ENCODE data around the gene MUC5B. TPM values are rescaled to one million over a fixed set of nuclear protein-coding genes. Genes with fewer than 3 reads are reported as not detected.
A peak's percentile ranks its signal among the peaks of the same experiment; 100 is the strongest.

The MUC5B gene
- total RNA-seq, 1 experiment from 2014 or later, result 1.6 TPM

DNA sequence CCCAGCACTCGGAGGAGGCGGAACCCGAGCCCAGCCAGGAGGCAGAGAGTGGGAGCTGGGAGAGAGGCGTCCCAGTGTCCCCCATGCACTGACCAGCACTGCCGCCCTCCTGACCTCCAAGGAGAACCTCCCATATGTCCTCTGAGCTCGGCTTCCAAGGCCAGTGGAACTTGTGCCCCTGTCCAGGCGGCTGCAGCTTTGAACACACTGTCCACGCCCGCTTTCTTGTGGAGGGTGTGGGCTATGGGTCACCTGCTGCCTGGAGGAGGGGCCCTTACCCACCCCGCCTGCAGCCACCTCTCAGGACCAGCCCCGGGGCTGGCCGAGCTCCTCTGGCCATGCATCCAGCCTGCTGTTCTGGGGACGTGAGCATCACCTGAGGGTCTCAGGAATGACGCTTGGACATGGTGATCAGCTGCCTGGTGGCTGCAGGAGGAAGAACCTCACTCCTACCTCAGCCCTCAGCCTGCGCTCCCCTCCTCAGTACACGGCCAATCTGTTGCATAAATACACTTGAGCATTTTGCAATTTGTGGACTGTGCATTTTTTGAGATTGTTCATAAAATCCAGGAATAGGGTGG, 22.2 kb upstream of the MUC5B start:
- no peaks in the 10 kb centered on the region for H3K9me3 Mint-ChIP-seq
- H3K27me3 Mint-ChIP-seq (ENCODE audit: low read depth), result no peaks in the 10 kb centered on the region
- H3K4me3 Mint-ChIP-seq, result no peak overlapping the region
- ChIA-PET CTCF (interaction anchor here (0.8 to 1.7 kb wide), 3 partner anchors 23 to 314 kb away, joined by 3 to 5 read pairs (median 3); no protein-coding TSS in a partner anchor), POLR2A (no interaction called here)
- DNase-seq (ENCODE audit: low spot score), result peak; percentile 8
- H3K36me3 Mint-ChIP-seq, result no peaks in the 10 kb centered on the region
- no peak overlapping the region for H3K27ac Mint-ChIP-seq
- no peaks in the 10 kb centered on the region for H3K4me1 Mint-ChIP-seq
- TF ChIP-seq, protein P1, sequence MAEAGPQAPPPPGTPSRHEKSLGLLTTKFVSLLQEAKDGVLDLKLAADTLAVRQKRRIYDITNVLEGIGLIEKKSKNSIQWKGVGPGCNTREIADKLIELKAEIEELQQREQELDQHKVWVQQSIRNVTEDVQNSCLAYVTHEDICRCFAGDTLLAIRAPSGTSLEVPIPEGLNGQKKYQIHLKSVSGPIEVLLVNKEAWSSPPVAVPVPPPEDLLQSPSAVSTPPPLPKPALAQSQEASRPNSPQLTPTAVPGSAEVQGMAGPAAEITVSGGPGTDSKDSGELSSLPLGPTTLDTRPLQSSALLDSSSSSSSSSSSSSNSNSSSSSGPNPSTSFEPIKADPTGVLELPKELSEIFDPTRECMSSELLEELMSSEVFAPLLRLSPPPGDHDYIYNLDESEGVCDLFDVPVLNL (CRISPR knock-in tag; IDR thresholded peaks at IDR 0.05; ENCODE audit: borderline replicate concordance, low read depth), result no peak
- TF ChIP-seq NR1H2 (CRISPR knock-in tag; IDR thresholded peaks at IDR 0.05) (no peak), JAZF1 (CRISPR knock-in tag; IDR thresholded peaks at IDR 0.05) (no peak)
- TF ChIP-seq, protein P2, sequence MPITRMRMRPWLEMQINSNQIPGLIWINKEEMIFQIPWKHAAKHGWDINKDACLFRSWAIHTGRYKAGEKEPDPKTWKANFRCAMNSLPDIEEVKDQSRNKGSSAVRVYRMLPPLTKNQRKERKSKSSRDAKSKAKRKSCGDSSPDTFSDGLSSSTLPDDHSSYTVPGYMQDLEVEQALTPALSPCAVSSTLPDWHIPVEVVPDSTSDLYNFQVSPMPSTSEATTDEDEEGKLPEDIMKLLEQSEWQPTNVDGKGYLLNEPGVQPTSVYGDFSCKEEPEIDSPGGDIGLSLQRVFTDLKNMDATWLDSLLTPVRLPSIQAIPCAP (CRISPR knock-in tag; IDR thresholded peaks at IDR 0.05), result no peak
- ATAC-seq, result no peak

DNA sequence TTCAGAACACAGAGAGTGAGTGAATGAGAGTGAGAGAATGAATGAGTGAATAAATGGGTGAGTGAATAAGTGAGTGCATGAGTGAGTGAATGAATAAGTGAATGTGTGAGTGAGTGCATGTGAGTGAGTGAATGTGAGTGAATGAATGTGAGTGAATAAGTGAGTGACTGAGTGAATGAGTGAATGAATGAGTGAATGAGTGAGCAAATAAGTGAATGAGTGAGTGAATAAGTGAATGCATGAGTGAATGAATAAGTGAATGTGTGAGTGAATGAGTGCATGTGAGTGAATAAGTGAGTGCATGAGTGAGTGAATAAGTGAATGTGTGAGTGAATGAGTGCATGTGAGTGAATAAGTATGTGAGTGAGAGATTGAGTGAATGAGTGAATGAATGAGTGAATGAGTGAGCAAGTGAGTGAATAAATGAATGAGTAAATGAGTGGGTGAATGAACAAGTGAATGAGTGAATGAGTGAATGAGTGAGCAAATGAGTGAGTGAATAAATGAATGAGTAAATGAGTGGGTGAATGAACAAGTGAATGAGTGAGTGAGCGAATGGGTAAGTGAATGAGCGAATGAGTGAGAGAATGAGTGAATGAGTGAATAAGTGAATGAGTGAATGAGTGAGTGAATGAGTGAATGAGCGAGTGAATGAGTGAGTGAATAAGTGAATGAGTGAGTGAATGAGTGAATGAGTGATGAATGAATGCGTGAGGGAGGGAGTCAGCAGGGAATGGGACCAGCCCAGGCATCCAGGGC, 21.3 kb upstream of the MUC5B start:
- no peak for ATAC-seq
- H3K27me3 Mint-ChIP-seq (ENCODE audit: low read depth), result no peaks in the 10 kb centered on the region
- CTCF ChIA-PET, result interaction anchor here (1.3 kb wide), 1 partner anchor 26 kb away, joined by 4 read pairs; no protein-coding TSS in a partner anchor
- no peak for DNase-seq (ENCODE audit: low spot score)
- no peaks in the 10 kb centered on the region for H3K4me1 Mint-ChIP-seq
- no peaks in the 10 kb centered on the region for H3K9me3 Mint-ChIP-seq
- H3K36me3 Mint-ChIP-seq, result no peaks in the 10 kb centered on the region
- no peak overlapping the region for H3K27ac Mint-ChIP-seq
- TF ChIP-seq ZNF317 (CRISPR knock-in tag; IDR thresholded peaks at IDR 0.05; ENCODE audit: borderline replicate concordance, low read depth) (no peak), FOXK1 (CRISPR knock-in tag; IDR thresholded peaks at IDR 0.05) (no peak), NR3C1 (CRISPR knock-in tag; conservative IDR thresholded peaks at IDR 0.05; ENCODE audit: low read depth) (no peak), ZNF121 (CRISPR knock-in tag; IDR thresholded peaks at IDR 0.05) (no peak), CREM (CRISPR knock-in tag; IDR thresholded peaks at IDR 0.05) (no peak), CBFB (CRISPR knock-in tag; IDR thresholded peaks at IDR 0.05; ENCODE audit: low read depth) (no peak)
- TF ChIP-seq, protein P3, sequence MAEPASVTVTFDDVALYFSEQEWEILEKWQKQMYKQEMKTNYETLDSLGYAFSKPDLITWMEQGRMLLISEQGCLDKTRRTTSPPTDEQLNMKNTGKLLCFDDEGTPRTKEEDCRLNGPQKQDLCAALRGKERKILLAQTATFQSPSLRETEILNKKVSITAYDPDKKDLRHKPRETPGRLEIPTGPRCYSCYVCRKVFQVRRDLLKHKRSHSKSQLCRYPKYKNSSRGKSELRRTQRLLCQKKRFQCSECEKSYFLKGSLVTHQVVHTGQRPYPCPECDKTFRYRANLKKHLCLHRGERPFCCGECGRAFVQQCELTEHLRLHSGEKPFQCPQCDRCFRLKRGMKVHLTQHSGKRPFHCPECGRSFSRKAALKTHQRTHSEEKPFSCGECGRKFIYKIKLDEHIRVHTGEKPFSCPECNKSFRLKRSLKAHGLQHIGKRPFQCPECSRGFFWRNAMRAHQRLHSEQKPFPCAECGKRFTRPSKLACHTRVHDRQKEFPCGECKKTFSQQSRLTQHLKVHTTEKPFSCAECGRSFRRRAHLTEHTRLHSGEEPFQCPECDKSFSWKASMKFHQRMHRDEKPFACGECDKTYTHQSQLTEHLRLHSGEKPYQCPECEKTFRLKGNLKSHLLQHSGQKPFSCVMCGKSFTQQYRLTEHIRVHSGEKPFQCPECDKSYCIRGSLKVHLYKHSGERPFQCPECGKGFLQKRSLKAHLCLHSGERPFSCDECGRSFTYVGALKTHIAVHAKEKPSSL (CRISPR knock-in tag; conservative IDR thresholded peaks at IDR 0.05), result no peak
- TF ChIP-seq, protein P4, sequence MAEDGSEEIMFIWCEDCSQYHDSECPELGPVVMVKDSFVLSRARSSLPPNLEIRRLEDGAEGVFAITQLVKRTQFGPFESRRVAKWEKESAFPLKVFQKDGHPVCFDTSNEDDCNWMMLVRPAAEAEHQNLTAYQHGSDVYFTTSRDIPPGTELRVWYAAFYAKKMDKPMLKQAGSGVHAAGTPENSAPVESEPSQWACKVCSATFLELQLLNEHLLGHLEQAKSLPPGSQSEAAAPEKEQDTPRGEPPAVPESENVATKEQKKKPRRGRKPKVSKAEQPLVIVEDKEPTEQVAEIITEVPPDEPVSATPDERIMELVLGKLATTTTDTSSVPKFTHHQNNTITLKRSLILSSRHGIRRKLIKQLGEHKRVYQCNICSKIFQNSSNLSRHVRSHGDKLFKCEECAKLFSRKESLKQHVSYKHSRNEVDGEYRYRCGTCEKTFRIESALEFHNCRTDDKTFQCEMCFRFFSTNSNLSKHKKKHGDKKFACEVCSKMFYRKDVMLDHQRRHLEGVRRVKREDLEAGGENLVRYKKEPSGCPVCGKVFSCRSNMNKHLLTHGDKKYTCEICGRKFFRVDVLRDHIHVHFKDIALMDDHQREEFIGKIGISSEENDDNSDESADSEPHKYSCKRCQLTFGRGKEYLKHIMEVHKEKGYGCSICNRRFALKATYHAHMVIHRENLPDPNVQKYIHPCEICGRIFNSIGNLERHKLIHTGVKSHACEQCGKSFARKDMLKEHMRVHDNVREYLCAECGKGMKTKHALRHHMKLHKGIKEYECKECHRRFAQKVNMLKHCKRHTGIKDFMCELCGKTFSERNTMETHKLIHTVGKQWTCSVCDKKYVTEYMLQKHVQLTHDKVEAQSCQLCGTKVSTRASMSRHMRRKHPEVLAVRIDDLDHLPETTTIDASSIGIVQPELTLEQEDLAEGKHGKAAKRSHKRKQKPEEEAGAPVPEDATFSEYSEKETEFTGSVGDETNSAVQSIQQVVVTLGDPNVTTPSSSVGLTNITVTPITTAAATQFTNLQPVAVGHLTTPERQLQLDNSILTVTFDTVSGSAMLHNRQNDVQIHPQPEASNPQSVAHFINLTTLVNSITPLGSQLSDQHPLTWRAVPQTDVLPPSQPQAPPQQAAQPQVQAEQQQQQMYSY (CRISPR knock-in tag; IDR thresholded peaks at IDR 0.05), result no peak
- TF ChIP-seq, protein P5, sequence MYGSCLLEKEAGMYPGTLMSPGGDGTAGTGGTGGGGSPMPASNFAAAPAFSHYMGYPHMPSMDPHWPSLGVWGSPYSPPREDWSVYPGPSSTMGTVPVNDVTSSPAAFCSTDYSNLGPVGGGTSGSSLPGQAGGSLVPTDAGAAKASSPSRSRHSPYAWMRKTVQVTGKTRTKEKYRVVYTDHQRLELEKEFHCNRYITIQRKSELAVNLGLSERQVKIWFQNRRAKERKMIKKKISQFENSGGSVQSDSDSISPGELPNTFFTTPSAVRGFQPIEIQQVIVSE (CRISPR knock-in tag; IDR thresholded peaks at IDR 0.05; ENCODE audit: borderline replicate concordance), result no peak
- TF ChIP-seq, protein P6, sequence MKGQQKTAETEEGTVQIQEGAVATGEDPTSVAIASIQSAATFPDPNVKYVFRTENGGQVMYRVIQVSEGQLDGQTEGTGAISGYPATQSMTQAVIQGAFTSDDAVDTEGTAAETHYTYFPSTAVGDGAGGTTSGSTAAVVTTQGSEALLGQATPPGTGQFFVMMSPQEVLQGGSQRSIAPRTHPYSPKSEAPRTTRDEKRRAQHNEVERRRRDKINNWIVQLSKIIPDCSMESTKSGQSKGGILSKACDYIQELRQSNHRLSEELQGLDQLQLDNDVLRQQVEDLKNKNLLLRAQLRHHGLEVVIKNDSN (CRISPR knock-in tag; IDR thresholded peaks at IDR 0.05), result no peak
- POLR2A ChIA-PET, result no interaction called here
- H3K4me3 Mint-ChIP-seq, result no peak overlapping the region

Measured in WTC11 (cell line).